Activated CD4-positive, alpha-beta T cell treated with anti-CD3 and anti-CD28 coated beads, Interleukin-2, amount 10 ng/mL, durations not matched to agents 24 days and 14 days (primary cell): ENCODE results near the gene SMIM44. TPM values are rescaled to one million over a fixed set of nuclear protein-coding genes. Genes with fewer than 3 reads are reported as not detected.

Experiments used
- DNase-seq: peaks from one replicate; pipeline ENCODE4 v3.0.0; 2022
- H3K27ac Mint-ChIP-seq: one replicate; pipeline ENCODE4 v1.8.0; 2022; ENCODE audit warnings: mild to moderate bottlenecking, mixed read lengths
- H3K27me3 Mint-ChIP-seq: one replicate; pipeline ENCODE4 v1.8.0; 2022; ENCODE audit warnings: mixed read lengths
- H3K36me3 Mint-ChIP-seq: one replicate; pipeline ENCODE4 v1.8.0; 2022; ENCODE audit warnings: low read depth, mild to moderate bottlenecking, mixed read lengths
- H3K4me1 Mint-ChIP-seq: one replicate; pipeline ENCODE4 v1.8.0; 2021; ENCODE audit warnings: mixed read lengths
- H3K4me3 Mint-ChIP-seq: one replicate; pipeline ENCODE4 v1.8.0; 2022; ENCODE audit warnings: mild to moderate bottlenecking, moderate library complexity, mixed read lengths
- H3K9me3 Mint-ChIP-seq: one replicate; pipeline ENCODE4 v1.8.0; 2021; ENCODE audit warnings: mixed read lengths
- intact Hi-C: fragments of 100-400 bp; cut with micrococcal nuclease; formaldehyde crosslinking; loops from one replicate; pipeline ENCODE4 v1.15.1; 2023
- total RNA-seq: library from RNA; stranded (reverse); gene quantifications from 2 replicates; pipeline ENCODE4 v1.2.3, GENCODE V29; 2022

SMIM44 gene
- total RNA-seq, 1 donor from 2014 or later = not detected

DNA sequence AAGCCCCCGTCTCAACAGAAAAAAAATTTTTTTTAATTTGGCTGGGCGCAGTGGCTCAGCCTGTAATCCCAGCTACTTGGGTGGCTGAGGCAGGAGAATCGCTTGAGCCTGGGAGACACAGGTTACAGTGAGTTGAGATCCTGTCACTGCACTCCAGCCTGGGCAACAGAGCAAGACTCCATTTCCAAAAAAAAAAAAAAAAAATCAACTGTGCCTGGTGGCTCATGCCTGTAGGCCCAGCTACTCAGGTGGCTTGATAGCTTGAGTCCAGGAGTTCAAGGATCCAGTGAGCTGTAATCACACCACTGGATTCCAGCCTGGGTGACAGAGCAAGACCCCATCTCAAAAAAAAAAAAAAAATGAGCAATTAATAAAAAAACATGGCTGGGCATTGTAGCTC lies 18.5 kb upstream of the SMIM44 start:
- H3K4me3 Mint-ChIP-seq = no peak overlapping the region
- H3K4me1 Mint-ChIP-seq = peaks cover 30% of the 10 kb centered on the region
- intact Hi-C loops = no loop called here
- peaks cover 6% of the 10 kb centered on the region for H3K9me3 Mint-ChIP-seq
- peaks cover 4% of the 10 kb centered on the region for H3K27me3 Mint-ChIP-seq
- H3K36me3 Mint-ChIP-seq = peaks cover 19% of the 10 kb centered on the region
- no peak overlapping the region for H3K27ac Mint-ChIP-seq
- no peak for DNase-seq

DNA sequence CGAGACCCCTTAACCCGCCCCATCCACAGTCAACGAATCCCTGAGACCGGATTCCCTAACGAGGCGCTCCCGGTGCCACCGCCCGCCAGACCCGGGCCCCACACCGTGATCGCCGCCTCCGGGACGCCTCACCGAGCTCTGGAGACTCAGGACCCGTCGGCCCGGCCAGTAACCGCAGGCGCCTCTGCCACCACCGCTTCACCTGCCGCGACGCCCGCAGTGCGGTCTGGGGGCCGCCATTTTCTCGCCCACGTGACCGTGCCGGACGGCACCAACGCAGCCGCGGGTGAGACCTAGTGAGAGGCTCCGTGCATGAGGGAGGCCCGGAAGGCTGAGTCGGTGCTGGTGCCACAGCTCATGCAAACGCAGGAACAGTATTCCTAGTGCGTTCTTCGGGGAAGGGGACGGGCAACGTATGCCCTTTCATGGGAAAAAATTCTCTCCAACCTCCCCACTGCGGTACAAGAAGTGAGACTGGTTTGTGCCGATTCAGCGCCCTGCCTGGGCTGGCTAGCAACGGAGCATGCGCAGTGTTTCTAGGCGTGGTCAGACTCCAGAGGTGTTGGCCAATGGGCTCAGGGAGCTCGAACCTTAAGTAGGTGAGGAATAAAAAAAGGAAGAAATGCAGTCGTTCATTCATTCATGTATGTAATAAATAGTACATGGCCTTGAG lies 17.3 kb upstream of the SMIM44 start, which contains the start of gene DOHH:
Gene DOHH, minus strand, starts transcription at position 246 of the 673 bp plus-strand sequence. CDS start 3,860 bp downstream, outside the sequence.
- Mint-ChIP-seq H3K9me3 (peaks cover 6% of the 10 kb centered on the region), H3K36me3 (peaks cover 23% of the 10 kb centered on the region), H3K4me1 (peaks cover 29% of the 10 kb centered on the region), H3K27ac (peak within 1 kb of the TSS; percentile 99), H3K27me3 (peaks cover 4% of the 10 kb centered on the region), H3K4me3 (peak within 1 kb of the TSS; percentile 96)
- peak; percentile 98 for DNase-seq
- intact Hi-C loops = no loop called here

DNA sequence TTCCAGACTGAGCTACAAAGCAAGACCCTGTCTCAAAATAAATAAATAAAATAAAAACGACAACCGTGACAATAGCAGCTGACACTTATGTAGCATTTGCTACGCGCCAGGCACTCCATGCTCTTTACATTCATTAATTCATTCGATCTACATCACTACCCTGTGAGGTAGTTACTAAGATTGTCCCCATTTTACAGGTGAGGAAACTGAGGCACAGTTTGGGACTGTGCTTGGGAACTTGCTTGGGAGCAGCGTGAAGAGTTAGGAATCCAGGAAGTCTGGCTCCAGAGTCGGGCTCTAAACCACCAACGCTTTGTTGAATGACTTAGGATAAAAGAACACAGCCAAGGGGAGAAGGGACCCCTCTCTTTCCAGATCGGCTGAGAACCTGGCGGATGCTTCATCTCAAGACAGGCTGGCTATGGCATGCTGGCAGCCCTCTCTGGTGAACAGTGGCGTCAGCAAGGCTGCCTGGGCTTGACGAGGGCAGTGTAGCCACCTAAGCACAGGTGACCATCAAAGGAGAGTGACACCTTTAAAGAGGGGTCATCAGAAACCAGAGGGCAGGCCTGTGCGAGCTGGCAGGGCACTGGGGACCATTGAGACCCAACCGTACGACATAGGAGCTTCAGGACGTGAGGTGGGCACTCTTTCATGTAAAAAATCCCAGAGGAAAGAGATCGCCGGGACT lies 16.6 kb upstream of the SMIM44 start:
- H3K27me3 Mint-ChIP-seq = peaks cover 4% of the 10 kb centered on the region
- peaks cover 27% of the 10 kb centered on the region for H3K36me3 Mint-ChIP-seq
- H3K9me3 Mint-ChIP-seq = peaks cover 6% of the 10 kb centered on the region
- peak overlapping the region; percentile 96 for H3K4me3 Mint-ChIP-seq
- intact Hi-C loops = no loop called here
- H3K27ac Mint-ChIP-seq = peak overlapping the region; percentile 99
- no peak for DNase-seq
- peaks cover 27% of the 10 kb centered on the region for H3K4me1 Mint-ChIP-seq

- no peak overlapping the region for H3K27ac Mint-ChIP-seq
- H3K4me3 Mint-ChIP-seq = no peak overlapping the region
- intact Hi-C loops = no loop called here
- H3K4me1 Mint-ChIP-seq = peaks cover 29% of the 10 kb centered on the region
- no peak for DNase-seq
- H3K9me3 Mint-ChIP-seq = peaks cover 6% of the 10 kb centered on the region
- peaks cover 4% of the 10 kb centered on the region for H3K27me3 Mint-ChIP-seq
- peaks cover 39% of the 10 kb centered on the region for H3K36me3 Mint-ChIP-seq
Observed at GRCh38 chr19:3497757-3498520, 14.7 kb upstream of the SMIM44 start.

- Mint-ChIP-seq H3K27me3 (peaks cover 4% of the 10 kb centered on the region), H3K4me1 (peaks cover 29% of the 10 kb centered on the region), H3K36me3 (peaks cover 41% of the 10 kb centered on the region), H3K9me3 (peaks cover 6% of the 10 kb centered on the region), H3K27ac (no peak overlapping the region), H3K4me3 (no peak overlapping the region)
- no peak for DNase-seq
- intact Hi-C loops = no loop called here
Observed at GRCh38 chr19:3496392-3497273, 13.4 kb upstream of the SMIM44 start.

DNA sequence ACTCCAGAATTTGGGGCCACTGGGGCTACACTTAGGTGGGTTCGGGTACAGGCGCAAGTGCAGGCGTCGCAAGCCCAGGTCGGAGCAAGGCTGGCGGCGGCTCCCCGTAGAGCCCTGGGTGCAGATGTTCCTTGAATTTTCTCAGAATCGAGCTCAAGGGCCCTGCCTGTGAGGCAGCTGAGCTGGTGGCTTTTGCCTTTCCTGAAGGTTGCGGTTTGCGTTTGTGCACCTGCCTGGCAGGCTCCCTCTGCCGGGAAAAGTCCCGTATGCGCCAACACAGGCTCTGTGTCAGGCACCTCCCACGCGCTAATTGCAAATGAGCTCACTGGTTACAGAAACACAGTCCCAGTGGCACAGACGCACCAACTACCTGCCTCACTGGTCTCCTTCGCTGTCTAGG lies 11.3 kb upstream of the SMIM44 start:
- peak; percentile 87 for DNase-seq
- Mint-ChIP-seq H3K4me3 (peak overlapping the region; percentile 63), H3K36me3 (peaks cover 39% of the 10 kb centered on the region), H3K9me3 (no peaks in the 10 kb centered on the region), H3K4me1 (peaks cover 20% of the 10 kb centered on the region), H3K27me3 (no peaks in the 10 kb centered on the region), H3K27ac (peak overlapping the region; percentile 51)
- intact Hi-C loops = no loop called here

DNA sequence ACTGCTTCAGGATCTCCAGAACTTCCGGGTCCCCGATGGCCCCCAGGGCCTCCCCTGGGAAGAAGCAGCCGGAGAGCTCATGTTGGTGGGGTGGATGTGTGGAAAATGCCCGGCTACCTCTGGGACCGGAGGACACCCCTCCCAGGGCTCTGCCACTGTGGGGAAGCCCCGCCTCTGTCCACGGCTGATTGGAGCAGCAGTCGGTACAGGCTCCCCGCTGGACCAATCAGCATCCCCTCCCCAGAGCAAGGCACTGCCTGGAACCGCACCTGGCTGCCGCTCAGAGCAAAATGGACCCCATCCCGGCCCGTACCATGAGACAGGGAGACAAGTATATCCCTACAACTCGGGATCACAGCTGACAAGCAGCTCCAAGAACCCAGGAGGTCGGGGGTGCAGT lies 10.8 kb upstream of the SMIM44 start:
- DNase-seq = peak; percentile 84
- Mint-ChIP-seq H3K27me3 (no peaks in the 10 kb centered on the region), H3K4me1 (peaks cover 16% of the 10 kb centered on the region), H3K4me3 (peak overlapping the region; percentile 63), H3K36me3 (peaks cover 37% of the 10 kb centered on the region), H3K9me3 (no peaks in the 10 kb centered on the region), H3K27ac (peak overlapping the region; percentile 51)
- intact Hi-C loops = no loop called here

- Mint-ChIP-seq H3K36me3 (peaks cover 36% of the 10 kb centered on the region), H3K4me1 (peaks cover 12% of the 10 kb centered on the region), H3K27me3 (no peaks in the 10 kb centered on the region), H3K27ac (no peak overlapping the region), H3K9me3 (no peaks in the 10 kb centered on the region), H3K4me3 (no peak overlapping the region)
- no peak for DNase-seq
- intact Hi-C loops = no loop called here
Observed at GRCh38 chr19:3493651-3494050, 10.4 kb upstream of the SMIM44 start.

DNA sequence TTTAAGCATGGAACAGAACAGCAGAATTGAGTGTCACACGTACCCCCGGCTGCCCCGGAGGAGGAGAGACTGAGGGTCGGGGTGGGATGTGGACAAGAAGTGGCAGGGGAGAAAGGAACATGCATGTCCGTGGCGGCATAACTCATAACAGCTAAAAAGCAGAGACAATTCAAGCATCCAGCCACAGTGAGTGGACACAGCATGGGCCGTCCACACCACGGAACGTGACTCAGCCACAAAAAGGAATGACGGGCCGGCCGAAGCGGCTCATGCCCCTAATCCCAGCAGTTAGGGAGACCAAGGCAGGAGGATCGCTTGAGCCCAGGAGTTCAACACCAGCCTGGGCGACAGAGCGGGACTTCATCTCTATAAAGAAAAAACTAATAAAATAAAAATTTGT lies 9.7 kb upstream of the SMIM44 start:
- peaks cover 34% of the 10 kb centered on the region for H3K36me3 Mint-ChIP-seq
- peaks cover 10% of the 10 kb centered on the region for H3K4me1 Mint-ChIP-seq
- no peak for DNase-seq
- H3K27me3 Mint-ChIP-seq = no peaks in the 10 kb centered on the region
- no peak overlapping the region for H3K4me3 Mint-ChIP-seq
- intact Hi-C loops = no loop called here
- H3K27ac Mint-ChIP-seq = no peak overlapping the region
- H3K9me3 Mint-ChIP-seq = no peaks in the 10 kb centered on the region

GRCh38 chr19:3492131-3492839 lies 9.0 kb upstream of the SMIM44 start:
- no peaks in the 10 kb centered on the region for H3K27me3 Mint-ChIP-seq
- peaks cover 8% of the 10 kb centered on the region for H3K4me1 Mint-ChIP-seq
- H3K27ac Mint-ChIP-seq = no peak overlapping the region
- DNase-seq = no peak
- intact Hi-C loops = no loop called here
- H3K4me3 Mint-ChIP-seq = no peak overlapping the region
- no peaks in the 10 kb centered on the region for H3K9me3 Mint-ChIP-seq
- peaks cover 30% of the 10 kb centered on the region for H3K36me3 Mint-ChIP-seq

DNA sequence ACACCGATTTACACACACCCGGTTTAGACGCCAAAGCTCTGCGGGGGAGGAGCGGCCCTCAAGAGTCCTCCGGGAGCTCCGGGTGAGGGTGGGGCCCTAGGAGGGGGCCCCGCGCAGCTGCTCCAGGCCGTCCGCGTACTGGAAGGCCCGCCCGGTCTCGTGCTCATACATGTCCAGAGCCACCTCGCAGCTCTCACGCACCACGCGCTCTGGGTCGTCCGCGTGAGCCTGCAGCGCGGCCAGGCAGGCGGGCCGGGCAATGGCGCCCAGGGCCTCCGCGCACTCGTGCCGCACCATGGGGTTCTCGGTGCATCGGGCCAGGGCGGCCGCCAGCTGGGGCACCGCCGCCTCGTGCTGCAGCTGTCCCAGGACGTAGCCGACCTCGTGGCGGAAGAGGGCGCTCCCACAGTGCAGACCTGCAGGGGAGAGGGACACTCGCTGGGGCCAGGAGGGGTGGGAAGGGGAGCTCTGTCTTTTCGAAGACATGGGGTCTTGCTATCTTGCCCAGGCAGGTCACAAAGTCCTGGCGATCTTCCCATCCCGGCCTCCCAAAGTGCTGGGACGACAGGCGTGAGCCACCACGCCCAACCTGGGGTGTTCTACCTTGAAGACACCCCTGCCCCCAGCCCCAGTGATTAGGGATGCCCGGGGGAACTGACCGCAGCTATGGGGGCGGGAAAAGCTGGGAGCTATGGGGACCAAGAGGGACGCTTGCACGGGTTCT lies 8.3 kb upstream of the SMIM44 start:
- Mint-ChIP-seq H3K27ac (no peak overlapping the region), H3K4me1 (peaks cover 8% of the 10 kb centered on the region), H3K27me3 (no peaks in the 10 kb centered on the region), H3K9me3 (no peaks in the 10 kb centered on the region), H3K36me3 (peaks cover 25% of the 10 kb centered on the region), H3K4me3 (no peak overlapping the region)
- DNase-seq = no peak
- intact Hi-C loops = no loop called here

DNA sequence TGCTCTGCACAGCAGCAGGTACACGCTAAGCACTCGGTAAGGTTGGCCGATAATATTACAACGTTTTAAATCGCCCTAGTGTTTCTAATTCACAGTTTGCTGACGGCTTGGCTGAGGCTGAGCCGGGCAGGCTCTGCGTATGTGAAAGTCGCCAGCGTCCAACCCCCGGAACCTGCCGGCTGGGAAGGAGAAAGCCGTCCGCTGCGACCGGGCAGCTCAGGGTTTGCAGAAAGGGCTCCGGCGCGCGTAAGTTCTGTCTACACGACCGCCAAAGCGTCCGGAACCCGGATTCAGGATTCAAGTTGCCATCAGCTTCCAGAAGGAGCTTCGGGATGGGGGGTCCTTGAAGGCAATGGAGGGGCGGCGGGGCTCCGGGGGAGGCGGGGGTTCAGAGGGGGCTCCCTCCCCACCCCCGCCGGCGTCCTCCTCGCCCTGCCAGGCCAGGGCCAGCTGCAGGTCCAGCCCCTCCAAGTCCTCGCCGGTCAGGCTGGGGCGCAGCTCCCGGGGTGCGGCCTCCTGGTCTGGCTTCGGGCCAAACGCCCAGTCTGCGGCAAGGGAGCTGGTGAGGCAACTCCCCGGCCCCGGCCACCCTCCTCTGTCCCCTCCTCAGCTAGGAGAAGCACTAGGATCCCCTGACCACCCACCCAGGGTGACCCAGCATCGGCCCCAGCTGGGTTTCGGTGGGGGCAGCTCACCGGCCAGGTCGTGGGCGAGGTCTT lies 575 bp downstream of the SMIM44 start:
- Mint-ChIP-seq H3K27me3 (no peaks in the 10 kb centered on the region), H3K4me3 (no peak overlapping the region), H3K9me3 (no peaks in the 10 kb centered on the region), H3K36me3 (no peaks in the 10 kb centered on the region), H3K27ac (no peak overlapping the region), H3K4me1 (peaks cover 18% of the 10 kb centered on the region)
- no peak for DNase-seq
- intact Hi-C loops = no loop called here
